ENCODE results near the gene TUBB8B. TPM values are rescaled to one million over a fixed set of nuclear protein-coding genes. Genes with fewer than 3 reads are reported as not detected.
"Not testable (repeated sequence)": the region's sequence is repeated elsewhere in the genome, so short reads cannot be mapped to it uniquely, and the experiment has no call there.

Gene TUBB8B
- total RNA-seq, 1 donor from 2014 or later: not detected

DNA sequence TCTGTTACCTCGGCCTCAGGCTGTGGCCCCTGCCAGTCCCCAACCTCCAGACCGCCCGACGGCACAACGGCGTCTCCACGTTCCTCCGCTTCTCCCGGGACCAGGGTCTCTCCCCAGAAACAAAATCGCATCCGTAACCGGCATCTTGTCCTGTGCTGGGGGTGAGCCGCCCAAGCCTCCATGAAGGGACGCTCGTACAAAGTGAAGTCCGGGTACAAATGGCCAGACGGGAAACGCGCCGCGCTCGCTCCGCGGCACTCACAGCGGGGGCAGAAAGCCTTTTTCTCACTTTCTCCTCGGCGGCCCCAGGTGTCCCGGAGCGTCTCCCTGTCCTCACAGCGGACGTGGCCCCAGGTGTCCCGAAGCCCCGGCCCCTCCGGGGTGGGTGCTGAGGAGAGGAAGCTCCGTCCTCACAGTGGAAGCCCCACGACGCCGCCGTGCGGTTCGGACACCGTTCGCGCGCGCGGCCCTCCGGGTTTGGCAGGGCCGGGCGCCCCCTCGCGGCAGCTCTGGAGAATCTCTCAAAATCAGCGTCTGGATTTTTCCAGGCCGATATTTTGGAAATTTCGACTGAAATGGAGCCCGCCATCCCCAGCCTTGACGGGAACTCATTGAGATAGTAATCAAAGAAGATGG lies 26.2 kb upstream of the TUBB8B start:
- H3K27ac ChIP-seq; H3K27me3 ChIP-seq; DNase-seq (ENCODE audit: low spot score in 2 of 2); H3K4me3 ChIP-seq; intact Hi-C loops (cut with DNase I); H3K9me3 ChIP-seq; H3K4me1 ChIP-seq; H3K36me3 ChIP-seq: not testable (repeated sequence)
- TF ChIP-seq, protein P1, sequence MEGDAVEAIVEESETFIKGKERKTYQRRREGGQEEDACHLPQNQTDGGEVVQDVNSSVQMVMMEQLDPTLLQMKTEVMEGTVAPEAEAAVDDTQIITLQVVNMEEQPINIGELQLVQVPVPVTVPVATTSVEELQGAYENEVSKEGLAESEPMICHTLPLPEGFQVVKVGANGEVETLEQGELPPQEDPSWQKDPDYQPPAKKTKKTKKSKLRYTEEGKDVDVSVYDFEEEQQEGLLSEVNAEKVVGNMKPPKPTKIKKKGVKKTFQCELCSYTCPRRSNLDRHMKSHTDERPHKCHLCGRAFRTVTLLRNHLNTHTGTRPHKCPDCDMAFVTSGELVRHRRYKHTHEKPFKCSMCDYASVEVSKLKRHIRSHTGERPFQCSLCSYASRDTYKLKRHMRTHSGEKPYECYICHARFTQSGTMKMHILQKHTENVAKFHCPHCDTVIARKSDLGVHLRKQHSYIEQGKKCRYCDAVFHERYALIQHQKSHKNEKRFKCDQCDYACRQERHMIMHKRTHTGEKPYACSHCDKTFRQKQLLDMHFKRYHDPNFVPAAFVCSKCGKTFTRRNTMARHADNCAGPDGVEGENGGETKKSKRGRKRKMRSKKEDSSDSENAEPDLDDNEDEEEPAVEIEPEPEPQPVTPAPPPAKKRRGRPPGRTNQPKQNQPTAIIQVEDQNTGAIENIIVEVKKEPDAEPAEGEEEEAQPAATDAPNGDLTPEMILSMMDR (IDR thresholded peaks at IDR 0.05): peak in 1 of 3 experiments; percentile 5

GRCh38 chr18:73181-73777 lies 23.9 kb upstream of the TUBB8B start:
- intact Hi-C loops (cut with DNase I); H3K9me3 ChIP-seq; H3K4me3 ChIP-seq; H3K4me1 ChIP-seq; DNase-seq (ENCODE audit: low spot score in 2 of 2); H3K27ac ChIP-seq; H3K27me3 ChIP-seq; H3K36me3 ChIP-seq: not testable (repeated sequence)

- DNase-seq (ENCODE audit: low spot score in 2 of 2); H3K27ac ChIP-seq; H3K4me3 ChIP-seq; H3K9me3 ChIP-seq; H3K4me1 ChIP-seq; intact Hi-C loops (cut with DNase I); H3K36me3 ChIP-seq; H3K27me3 ChIP-seq: not testable (repeated sequence)
Observed at GRCh38 chr18:67701-68100, 18.3 kb upstream of the TUBB8B start.

- DNase-seq (ENCODE audit: low spot score in 2 of 2); H3K27ac ChIP-seq; H3K9me3 ChIP-seq; H3K4me1 ChIP-seq; H3K27me3 ChIP-seq; H3K4me3 ChIP-seq; intact Hi-C loops (cut with DNase I); H3K36me3 ChIP-seq: not testable (repeated sequence)
Observed at GRCh38 chr18:64279-64678, 14.9 kb upstream of the TUBB8B start.

- intact Hi-C loops (cut with DNase I): not testable (repeated sequence)
Observed at GRCh38 chr18:63656-64055, 14.2 kb upstream of the TUBB8B start.

GRCh38 chr18:54388-54787 lies 5.0 kb upstream of the TUBB8B start:
- H3K27me3 ChIP-seq; H3K4me3 ChIP-seq; DNase-seq (ENCODE audit: low spot score in 2 of 2); H3K9me3 ChIP-seq; H3K4me1 ChIP-seq; H3K27ac ChIP-seq; intact Hi-C loops (cut with DNase I); H3K36me3 ChIP-seq: not testable (repeated sequence)

More at GRCh38 chr18:63656-64055, 14.2 kb upstream of the TUBB8B start:
- H3K4me3 ChIP-seq; H3K4me1 ChIP-seq; H3K27ac ChIP-seq; DNase-seq (ENCODE audit: low spot score in 2 of 2); H3K36me3 ChIP-seq; H3K27me3 ChIP-seq; H3K9me3 ChIP-seq: not testable (repeated sequence)

DNA sequence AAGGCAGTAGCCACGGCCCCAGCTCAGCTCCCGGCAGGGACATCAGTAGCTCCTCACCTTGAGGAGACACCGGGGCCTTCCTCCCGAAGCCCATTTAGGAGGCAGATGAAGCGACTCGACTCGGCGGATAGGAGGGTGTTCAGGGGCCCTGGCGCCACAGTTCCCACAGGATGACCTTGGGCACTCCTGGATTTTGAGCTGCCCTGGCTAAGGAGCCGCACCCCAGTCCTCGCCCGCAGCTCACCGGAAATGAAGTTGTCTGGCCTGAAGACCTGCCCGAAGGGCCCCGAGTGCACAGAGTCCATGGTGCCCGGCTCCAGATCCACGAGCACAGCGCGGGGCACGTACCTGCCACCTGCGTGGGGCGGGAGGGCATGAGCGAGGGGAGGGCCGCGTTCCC lies 719 bp downstream of the TUBB8B start:
- H3K27me3 ChIP-seq; H3K36me3 ChIP-seq; DNase-seq (ENCODE audit: low spot score in 2 of 2); intact Hi-C loops (cut with DNase I); H3K9me3 ChIP-seq; H3K4me1 ChIP-seq; H3K4me3 ChIP-seq; H3K27ac ChIP-seq: not testable (repeated sequence)

- DNase-seq (ENCODE audit: low spot score in 2 of 2); intact Hi-C loops (cut with DNase I); H3K36me3 ChIP-seq: not testable (repeated sequence)
Observed at GRCh38 chr18:13177-13576, 36.2 kb downstream of the TUBB8B start.

DNA sequence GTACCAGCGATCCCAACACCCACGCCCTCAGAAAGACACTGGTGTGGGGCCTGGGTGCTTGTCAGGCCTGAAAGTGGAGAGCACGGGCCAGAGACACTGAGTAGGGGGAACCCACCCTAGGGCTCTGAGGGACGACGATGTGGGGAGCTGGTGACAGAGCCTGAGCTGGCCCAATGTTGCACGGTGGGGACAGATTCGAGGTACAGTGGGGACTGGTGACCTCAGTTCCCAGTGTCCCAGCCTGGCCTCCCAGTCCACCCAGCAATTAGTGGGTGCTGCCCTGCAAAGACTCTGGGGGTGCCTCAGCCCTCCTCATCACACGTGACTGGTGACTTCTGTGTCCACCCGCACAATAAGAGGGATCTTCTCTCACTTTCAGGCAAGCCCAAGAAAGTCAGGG lies 36.6 kb downstream of the TUBB8B start:
- H3K27me3 ChIP-seq; intact Hi-C loops (cut with DNase I); H3K4me1 ChIP-seq; DNase-seq (ENCODE audit: low spot score in 2 of 2); H3K4me3 ChIP-seq; H3K9me3 ChIP-seq; H3K27ac ChIP-seq; H3K36me3 ChIP-seq: not testable (repeated sequence)

More at GRCh38 chr18:13177-13576, 36.2 kb downstream of the TUBB8B start:
- H3K27ac ChIP-seq, H3K27me3 ChIP-seq, H3K9me3 ChIP-seq, H3K4me3 ChIP-seq, H3K4me1 ChIP-seq: not testable (repeated sequence)

DNA sequence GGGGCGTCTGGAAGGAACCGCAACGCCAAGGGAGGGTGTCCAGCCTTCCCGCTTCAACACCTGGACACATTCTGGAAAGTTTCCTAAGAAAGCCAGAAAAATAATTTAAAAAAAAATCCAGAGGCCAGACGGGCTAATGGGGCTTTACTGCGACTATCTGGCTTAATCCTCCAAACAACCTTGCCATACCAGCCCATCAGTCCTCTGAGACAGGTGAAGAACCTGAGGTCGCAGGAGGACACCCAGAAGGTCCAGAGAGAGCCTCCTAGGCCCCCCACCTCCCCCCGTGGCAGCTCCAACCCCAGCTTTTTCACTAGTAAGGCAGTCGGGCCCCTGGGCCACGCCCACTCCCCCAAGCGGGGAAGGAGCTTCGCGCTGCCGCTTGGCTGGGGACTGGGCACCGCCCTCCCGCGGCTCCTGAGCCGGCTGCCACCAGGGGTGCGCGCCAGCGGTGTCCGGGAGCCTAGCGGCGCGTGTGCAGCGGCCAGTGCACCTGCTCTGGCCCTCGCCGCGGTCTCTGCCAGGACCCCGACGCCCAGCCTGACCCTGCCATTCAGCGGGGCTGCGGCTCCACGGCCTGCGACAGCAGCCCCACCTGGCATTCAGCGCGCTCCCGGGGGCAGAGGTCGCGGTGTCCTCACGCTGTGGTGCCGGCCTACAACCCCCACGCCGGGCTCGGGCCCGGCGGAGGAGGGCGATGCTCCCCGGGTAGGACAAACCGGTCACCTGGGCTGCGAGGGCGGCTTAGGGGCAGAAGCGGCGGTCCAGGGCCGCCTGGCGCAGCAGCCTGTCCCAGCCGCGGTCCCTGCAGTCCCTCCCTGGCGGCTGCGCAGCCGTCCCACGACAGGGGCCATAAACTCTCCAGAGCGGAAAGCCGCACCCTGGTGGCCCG lies 37.8 kb downstream of the TUBB8B start:
- H3K9me3 ChIP-seq; H3K4me3 ChIP-seq; H3K27me3 ChIP-seq; DNase-seq (ENCODE audit: low spot score in 2 of 2); intact Hi-C loops (cut with DNase I); H3K4me1 ChIP-seq; H3K27ac ChIP-seq; H3K36me3 ChIP-seq: not testable (repeated sequence)

DNA sequence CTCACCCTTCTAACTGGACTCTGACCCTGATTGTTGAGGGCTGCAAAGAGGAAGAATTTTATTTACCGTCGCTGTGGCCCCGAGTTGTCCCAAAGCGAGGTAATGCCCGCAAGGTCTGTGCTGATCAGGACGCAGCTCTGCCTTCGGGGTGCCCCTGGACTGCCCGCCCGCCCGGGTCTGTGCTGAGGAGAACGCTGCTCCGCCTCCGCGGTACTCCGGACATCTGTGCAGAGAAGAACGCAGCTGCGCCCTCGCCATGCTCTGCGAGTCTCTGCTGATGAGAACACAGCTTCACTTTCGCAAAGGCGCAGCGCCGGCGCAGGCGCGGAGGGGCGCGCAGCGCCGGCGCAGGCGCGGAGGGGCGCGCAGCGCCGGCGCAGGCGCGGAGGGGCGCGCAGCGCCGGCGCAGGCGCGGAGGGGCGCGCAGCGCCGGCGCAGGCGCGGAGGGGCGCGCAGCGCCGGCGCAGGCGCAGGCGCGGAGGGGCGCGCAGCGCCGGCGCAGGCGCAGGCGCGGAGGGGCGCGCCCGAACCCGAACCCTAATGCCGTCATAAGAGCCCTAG lies 38.7 kb downstream of the TUBB8B start:
- H3K27me3 ChIP-seq; H3K4me3 ChIP-seq; H3K4me1 ChIP-seq; H3K27ac ChIP-seq; H3K9me3 ChIP-seq; DNase-seq (ENCODE audit: low spot score in 2 of 2); H3K36me3 ChIP-seq; intact Hi-C loops (cut with DNase I): not testable (repeated sequence)

- intact Hi-C loops (cut with DNase I); H3K4me3 ChIP-seq; H3K4me1 ChIP-seq; H3K36me3 ChIP-seq; DNase-seq (ENCODE audit: low spot score in 2 of 2); H3K27ac ChIP-seq; H3K27me3 ChIP-seq; H3K9me3 ChIP-seq: not testable (repeated sequence)
Observed at GRCh38 chr18:9937-10336, 39.5 kb downstream of the TUBB8B start.

Data from ascending aorta (tissue), 2 donors.